GM19035 (cell line): Measurements from ENCODE around the gene EPHA4.

Experiments used
- ATAC-seq: cut with Tn5 transposase; IDR thresholded peaks from one replicate; pipeline ENCODE4 v1.9.1; 2021; ENCODE audit not compliant: unreplicated experiment

The EPHA4 gene

GRCh38 chr2:221448057-221448843 lies 123.9 kb downstream of the EPHA4 start:
- no peak for ATAC-seq

- no peak for ATAC-seq
Observed at GRCh38 chr2:221447310-221447709, 124.8 kb downstream of the EPHA4 start.

GRCh38 chr2:221446140-221446539 lies 126.0 kb downstream of the EPHA4 start:
- no peak for ATAC-seq

- no peak for ATAC-seq
Observed at GRCh38 chr2:221444106-221444505, 128.0 kb downstream of the EPHA4 start.

- ATAC-seq: no peak
Observed at GRCh38 chr2:221443645-221444044, 128.5 kb downstream of the EPHA4 start.

- no peak for ATAC-seq
Observed at GRCh38 chr2:221442128-221442527, 130.0 kb downstream of the EPHA4 start.

- no peak for ATAC-seq
Observed at GRCh38 chr2:221439761-221440479, 132.2 kb downstream of the EPHA4 start.

- no peak for ATAC-seq
Observed at GRCh38 chr2:221437056-221437455, 135.0 kb downstream of the EPHA4 start.

GRCh38 chr2:221435171-221435570 lies 136.9 kb downstream of the EPHA4 start:
- ATAC-seq: no peak

GRCh38 chr2:221434142-221434541 lies 138.0 kb downstream of the EPHA4 start:
- no peak for ATAC-seq

GRCh38 chr2:221431477-221431876 lies 140.6 kb downstream of the EPHA4 start:
- ATAC-seq: no peak

- ATAC-seq: no peak
Observed at GRCh38 chr2:221429741-221430491, 142.2 kb downstream of the EPHA4 start.

- no peak for ATAC-seq
Observed at GRCh38 chr2:221428896-221429295, 143.2 kb downstream of the EPHA4 start.

- ATAC-seq: no peak
Observed at GRCh38 chr2:221426929-221427328, 145.2 kb downstream of the EPHA4 start.

- no peak for ATAC-seq
Observed at GRCh38 chr2:221425891-221426290, 146.2 kb downstream of the EPHA4 start.

GRCh38 chr2:221425353-221425752 lies 146.8 kb downstream of the EPHA4 start:
- ATAC-seq: no peak

GRCh38 chr2:221423210-221423804 lies 148.8 kb downstream of the EPHA4 start:
- ATAC-seq: no peak

- ATAC-seq: no peak
Observed at GRCh38 chr2:221422516-221423209, 149.4 kb downstream of the EPHA4 start.

GRCh38 chr2:221420245-221420644 lies 151.9 kb downstream of the EPHA4 start:
- ATAC-seq: peak; percentile 52

- no peak for ATAC-seq
Observed at GRCh38 chr2:221415789-221416188, 156.3 kb downstream of the EPHA4 start.

GRCh38 chr2:221412978-221413377 lies 159.1 kb downstream of the EPHA4 start:
- ATAC-seq: no peak
